ENCODE measurements around the gene TENM3. TPM values are rescaled to one million over a fixed set of nuclear protein-coding genes. Genes with fewer than 3 reads are reported as not detected.

Gene TENM3
- total RNA-seq, 1 donor from 2014 or later, result 2.8 TPM

GRCh38 chr4:182765987-182766856 is 523.0 kb downstream of the TENM3 start:
- no peak for TF ChIP-seq CTCF (IDR thresholded peaks at IDR 0.05)
- Histone ChIP-seq H3K27ac (no peak overlapping the region), H3K36me3 (no peaks in the 10 kb centered on the region), H3K27me3 (no peaks in the 10 kb centered on the region), H3K4me1 (no peaks in the 10 kb centered on the region), H3K9me3 (no peaks in the 10 kb centered on the region), H3K4me3 (no peak overlapping the region)
- DNase-seq (ENCODE audit: low spot score in 2 of 2), result no peak
- intact Hi-C loops (cut with DNase I), result no loop called here

- no peak for TF ChIP-seq CTCF (IDR thresholded peaks at IDR 0.05)
- no peaks in the 10 kb centered on the region for H3K36me3 ChIP-seq
- no peak overlapping the region for H3K4me3 ChIP-seq
- no peaks in the 10 kb centered on the region for H3K27me3 ChIP-seq
- no peak overlapping the region for H3K27ac ChIP-seq
- intact Hi-C loops (cut with DNase I), result no loop called here
- no peak for DNase-seq (ENCODE audit: low spot score in 2 of 2)
- H3K9me3 ChIP-seq, result no peaks in the 10 kb centered on the region
- H3K4me1 ChIP-seq, result no peaks in the 10 kb centered on the region
Observed at GRCh38 chr4:182766857-182767250, 523.7 kb downstream of the TENM3 start.

- H3K4me1 ChIP-seq, result no peaks in the 10 kb centered on the region
- H3K9me3 ChIP-seq, result no peaks in the 10 kb centered on the region
- H3K27me3 ChIP-seq, result no peaks in the 10 kb centered on the region
- TF ChIP-seq CTCF (IDR thresholded peaks at IDR 0.05), result no peak
- no peak overlapping the region for H3K4me3 ChIP-seq
- H3K36me3 ChIP-seq, result no peaks in the 10 kb centered on the region
- DNase-seq (ENCODE audit: low spot score in 2 of 2), result no peak
- intact Hi-C loops (cut with DNase I), result no loop called here
- H3K27ac ChIP-seq, result no peak overlapping the region
Observed at GRCh38 chr4:182768838-182769237, 525.6 kb downstream of the TENM3 start.

- Histone ChIP-seq H3K36me3 (no peaks in the 10 kb centered on the region), H3K27ac (no peak overlapping the region), H3K9me3 (no peaks in the 10 kb centered on the region), H3K27me3 (no peaks in the 10 kb centered on the region), H3K4me3 (no peak overlapping the region), H3K4me1 (no peaks in the 10 kb centered on the region)
- no peak for DNase-seq (ENCODE audit: low spot score in 2 of 2)
- intact Hi-C loops (cut with DNase I), result no loop called here
- TF ChIP-seq CTCF (IDR thresholded peaks at IDR 0.05), result no peak
Observed at GRCh38 chr4:182770259-182770995, 527.2 kb downstream of the TENM3 start.

GRCh38 chr4:182770996-182771514 is 527.9 kb downstream of the TENM3 start:
- TF ChIP-seq CTCF (IDR thresholded peaks at IDR 0.05), result no peak
- Histone ChIP-seq H3K36me3 (no peaks in the 10 kb centered on the region), H3K4me3 (no peak overlapping the region), H3K27me3 (no peaks in the 10 kb centered on the region), H3K27ac (no peak overlapping the region), H3K9me3 (no peaks in the 10 kb centered on the region), H3K4me1 (no peaks in the 10 kb centered on the region)
- intact Hi-C loops (cut with DNase I), result no loop called here
- no peak for DNase-seq (ENCODE audit: low spot score in 2 of 2)

Measured in ascending aorta (tissue), 2 donors.